Measurements from ENCODE around the gene NINL. TPM values are rescaled to one million over a fixed set of nuclear protein-coding genes. Genes with fewer than 3 reads are reported as not detected.

NINL gene
- total RNA-seq, 6 donors from 2014 or later: 10.2 to 47.1 (median 20.3) TPM

GRCh38 chr20:25549172-25549773, 36.1 kb downstream of the NINL start:
- Histone ChIP-seq H3K27ac (no peak overlapping the region), H3K4me3 (no peak overlapping the region), H3K27me3 (no peaks in the 10 kb centered on the region), H3K36me3 (no peaks in the 10 kb centered on the region), H3K4me1 (peaks cover 2 to 39% (median 23%) of the 10 kb centered on the region in 4 donors), H3K9me3 (no peaks in the 10 kb centered on the region)
- TF ChIP-seq POLR2A (IDR thresholded peaks at IDR 0.05): no peak
- TF ChIP-seq CTCF (IDR thresholded peaks at IDR 0.05): no peak
- no peak for TF ChIP-seq EP300 (IDR thresholded peaks at IDR 0.05)
- TF ChIP-seq POLR2AphosphoS5 (IDR thresholded peaks at IDR 0.05): no peak
- DNase-seq (peak in 1 of 2 donors; percentile 58), ATAC-seq (ENCODE audit: low FRiP score in 2 of 2) (no peak)
- 53 to 58% methylated on average over 12 to 14 of the region's 15 CpGs for WGBS, 2 donors

- H3K4me3 ChIP-seq: no peak overlapping the region
- H3K27ac ChIP-seq: no peak overlapping the region
- H3K27me3 ChIP-seq: no peaks in the 10 kb centered on the region
- peak in 1 of 2 donors; percentile 62 for DNase-seq
- ATAC-seq (ENCODE audit: low FRiP score in 2 of 2): no peak
- H3K4me1 ChIP-seq: peaks cover 2 to 39% (median 23%) of the 10 kb centered on the region in 4 donors
- H3K9me3 ChIP-seq: no peaks in the 10 kb centered on the region
- no peaks in the 10 kb centered on the region for H3K36me3 ChIP-seq
- 73 to 78% methylated on average over 12 to 14 of the region's 14 CpGs for WGBS, 2 donors
- TF ChIP-seq POLR2A (IDR thresholded peaks at IDR 0.05) (no peak), POLR2AphosphoS5 (IDR thresholded peaks at IDR 0.05) (no peak), CTCF (IDR thresholded peaks at IDR 0.05) (no peak), EP300 (IDR thresholded peaks at IDR 0.05) (no peak)
Observed at GRCh38 chr20:25548613-25549086, 36.7 kb downstream of the NINL start.

GRCh38 chr20:25547999-25548398, 37.3 kb downstream of the NINL start:
- ATAC-seq (ENCODE audit: low FRiP score in 2 of 2) (no peak), DNase-seq (no peak)
- Histone ChIP-seq H3K27me3 (no peaks in the 10 kb centered on the region), H3K36me3 (no peaks in the 10 kb centered on the region), H3K4me3 (no peak overlapping the region), H3K4me1 (peaks cover 2 to 39% (median 23%) of the 10 kb centered on the region in 4 donors), H3K27ac (no peak overlapping the region), H3K9me3 (no peaks in the 10 kb centered on the region)
- TF ChIP-seq POLR2A (IDR thresholded peaks at IDR 0.05) (no peak), POLR2AphosphoS5 (IDR thresholded peaks at IDR 0.05) (no peak), CTCF (IDR thresholded peaks at IDR 0.05) (no peak), EP300 (IDR thresholded peaks at IDR 0.05) (no peak)
- 0 to 58% methylated on average over 1 to 3 of the region's 3 CpGs for WGBS, 2 donors

GRCh38 chr20:25547063-25547462, 38.3 kb downstream of the NINL start:
- H3K4me1 ChIP-seq: peaks cover 3 to 42% (median 26%) of the 10 kb centered on the region in 4 donors
- WGBS, 2 donors: 78 to 81% methylated on average over 4 of the region's 4 CpGs
- H3K27ac ChIP-seq: no peak overlapping the region
- no peaks in the 10 kb centered on the region for H3K36me3 ChIP-seq
- no peak overlapping the region for H3K4me3 ChIP-seq
- no peak for TF ChIP-seq EP300 (IDR thresholded peaks at IDR 0.05)
- TF ChIP-seq CTCF (IDR thresholded peaks at IDR 0.05): no peak
- TF ChIP-seq POLR2A (IDR thresholded peaks at IDR 0.05): no peak
- TF ChIP-seq POLR2AphosphoS5 (IDR thresholded peaks at IDR 0.05): no peak
- no peaks in the 10 kb centered on the region for H3K9me3 ChIP-seq
- no peak for DNase-seq
- ATAC-seq (ENCODE audit: low FRiP score in 2 of 2): no peak
- no peaks in the 10 kb centered on the region for H3K27me3 ChIP-seq

GRCh38 chr20:25546048-25546447, 39.3 kb downstream of the NINL start:
- Histone ChIP-seq H3K4me3 (no peak overlapping the region), H3K9me3 (no peaks in the 10 kb centered on the region), H3K27me3 (no peaks in the 10 kb centered on the region), H3K36me3 (no peaks in the 10 kb centered on the region), H3K27ac (peak overlapping the region in 2 of 4 donors; percentile 3 to 26), H3K4me1 (peaks cover 8 to 45% (median 31%) of the 10 kb centered on the region in 4 donors)
- 47 to 58% methylated on average over 4 of the region's 4 CpGs for WGBS, 2 donors
- TF ChIP-seq POLR2AphosphoS5 (IDR thresholded peaks at IDR 0.05): no peak
- TF ChIP-seq CTCF (IDR thresholded peaks at IDR 0.05): no peak
- no peak for TF ChIP-seq EP300 (IDR thresholded peaks at IDR 0.05)
- no peak for TF ChIP-seq POLR2A (IDR thresholded peaks at IDR 0.05)
- peak in 1 of 2 donors; percentile 60 for DNase-seq
- ATAC-seq (ENCODE audit: low FRiP score in 2 of 2): peak in 1 of 2 donors; percentile 51

Measured in upper lobe of left lung (tissue), 6 donors.